Measurements from ENCODE around the gene DAPK1. TPM values are rescaled to one million over a fixed set of nuclear protein-coding genes. Genes with fewer than 3 reads are reported as not detected.

The DAPK1 gene
- total and polyA plus RNA-seq, 11 donors: 1.0 to 52.5 (median 2.3) TPM

DNA sequence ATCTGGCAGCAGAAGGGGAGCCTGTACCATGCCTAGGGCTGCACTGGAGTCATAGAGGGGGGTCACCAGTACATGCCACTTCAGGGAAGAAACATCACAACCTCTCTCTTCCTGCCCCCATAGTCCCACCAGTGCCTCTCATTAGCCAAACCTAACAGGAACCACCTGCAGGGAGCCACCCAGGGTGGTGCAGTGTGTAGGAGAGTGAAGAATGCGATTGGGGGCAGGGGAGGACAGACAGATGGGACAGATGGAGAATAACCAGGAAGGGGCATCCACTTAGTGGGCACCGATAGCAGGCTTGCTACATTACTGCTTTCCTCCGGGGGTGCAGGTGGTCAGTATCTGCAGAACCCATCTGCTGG, 19.2 kb downstream of the DAPK1 start:
- Histone ChIP-seq H3K4me3 (no peak overlapping the region), H3K27me3 (no peaks in the 10 kb centered on the region), H3K9me3 (no peaks in the 10 kb centered on the region), H3K36me3 (no peaks in the 10 kb centered on the region), H3K27ac (peak overlapping the region in 2 of 12 donors; percentile 69 to 77), H3K4me1 (peaks cover 0 to 70% (median 0%) of the 10 kb centered on the region in 12 donors)
- intact Hi-C loops (cut with DNase I): loop anchor here in 1 of 10 donors (10.0 kb wide), 1 partner anchor 128 kb away; no protein-coding TSS in a partner anchor
- ATAC-seq: no peak
- no peak for TF ChIP-seq POLR2A (IDR thresholded peaks at IDR 0.05)
- no peak for TF ChIP-seq CTCF (IDR thresholded peaks at IDR 0.05)
- 57 to 88% (median 74%) methylated on average over 3 of the region's 3 CpGs for WGBS, 4 donors
- DNase-seq: no peak

- WGBS, 4 donors: 74 to 86% (median 83%) methylated on average over 6 of the region's 6 CpGs
- DNase-seq (no peak), ATAC-seq (no peak)
- intact Hi-C loops (cut with DNase I): loop anchor here in 1 of 10 donors (10.0 kb wide), 1 partner anchor 127 kb away; no protein-coding TSS in a partner anchor
- no peaks in the 10 kb centered on the region for H3K9me3 ChIP-seq
- no peak overlapping the region for H3K27ac ChIP-seq
- H3K4me3 ChIP-seq: no peak overlapping the region
- no peak for TF ChIP-seq POLR2A (IDR thresholded peaks at IDR 0.05)
- TF ChIP-seq CTCF (IDR thresholded peaks at IDR 0.05): no peak
- H3K27me3 ChIP-seq: no peaks in the 10 kb centered on the region
- H3K4me1 ChIP-seq: peaks cover 0 to 64% (median 0%) of the 10 kb centered on the region in 12 donors
- no peaks in the 10 kb centered on the region for H3K36me3 ChIP-seq
Measured at GRCh38 chr9:87517732-87518131, 20.1 kb downstream of the DAPK1 start.

DNA sequence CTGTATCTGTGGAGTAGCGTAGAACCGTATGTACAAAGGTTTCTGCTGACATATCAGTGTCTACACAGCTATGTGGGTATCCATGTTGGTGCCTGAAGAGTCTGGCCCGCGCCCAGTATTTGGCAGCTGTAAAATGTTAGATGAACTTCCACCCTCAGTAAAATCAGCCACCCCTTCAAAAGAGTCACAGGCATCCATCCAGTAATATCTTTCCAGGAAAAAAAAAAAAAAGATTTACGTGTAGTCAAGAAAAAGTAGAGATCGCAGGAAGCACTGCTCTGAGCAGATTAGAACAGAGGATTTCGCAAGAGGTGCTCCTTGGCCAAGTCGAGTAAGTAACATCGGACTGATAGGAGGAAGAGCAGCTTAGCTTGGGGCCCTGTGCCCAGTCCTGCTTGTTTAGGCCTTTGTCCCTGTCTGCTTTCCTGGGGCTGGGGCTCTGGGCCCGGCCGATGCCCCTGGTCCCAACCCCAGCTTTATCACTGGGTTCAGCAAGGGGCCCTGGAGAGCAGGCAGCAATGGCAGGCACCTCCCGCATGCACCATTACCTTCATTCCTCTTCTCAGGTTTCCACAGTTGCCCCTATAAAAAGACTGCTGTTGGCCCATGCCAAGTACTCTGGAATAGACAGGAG, 21.2 kb downstream of the DAPK1 start:
- WGBS, 4 donors: 54 to 65% (median 61%) methylated on average over 10 to 12 of the region's 12 CpGs
- no peak overlapping the region for H3K4me3 ChIP-seq
- H3K27ac ChIP-seq: peak overlapping the region in 2 of 12 donors; percentile 57 to 71
- ATAC-seq: peak; percentile 35 to 87 (median 82)
- H3K9me3 ChIP-seq: no peaks in the 10 kb centered on the region
- no peaks in the 10 kb centered on the region for H3K27me3 ChIP-seq
- DNase-seq: peak in 3 of 5 donors; percentile 33 to 69 (median 56)
- H3K4me1 ChIP-seq: peaks cover 0 to 56% (median 0%) of the 10 kb centered on the region in 12 donors
- H3K36me3 ChIP-seq: no peaks in the 10 kb centered on the region
- intact Hi-C loops (cut with DNase I): loop anchor here in 1 of 10 donors (10.0 kb wide), 1 partner anchor 126 kb away; no protein-coding TSS in a partner anchor
- TF ChIP-seq POLR2A (IDR thresholded peaks at IDR 0.05) (no peak), CTCF (IDR thresholded peaks at IDR 0.05) (no peak)

GRCh38 chr9:87519461-87519860, 21.8 kb downstream of the DAPK1 start:
- no peak overlapping the region for H3K4me3 ChIP-seq
- H3K27ac ChIP-seq: peak overlapping the region in 1 of 12 donors; percentile 71
- no peak for TF ChIP-seq CTCF (IDR thresholded peaks at IDR 0.05)
- TF ChIP-seq POLR2A (IDR thresholded peaks at IDR 0.05): no peak
- H3K27me3 ChIP-seq: no peaks in the 10 kb centered on the region
- intact Hi-C loops (cut with DNase I): loop anchor here in 1 of 10 donors (10.0 kb wide), 1 partner anchor 125 kb away; no protein-coding TSS in a partner anchor
- ATAC-seq: no peak
- no peaks in the 10 kb centered on the region for H3K9me3 ChIP-seq
- WGBS, 4 donors: 62 to 92% (median 78%) methylated on average over 1 to 3 of the region's 3 CpGs
- DNase-seq: no peak
- peaks cover 0 to 53% (median 0%) of the 10 kb centered on the region in 12 donors for H3K4me1 ChIP-seq
- H3K36me3 ChIP-seq: no peaks in the 10 kb centered on the region
